ENCODE results near the gene ZMYND11.
"Not testable (repeated sequence)": the region's sequence is repeated elsewhere in the genome, so short reads cannot be mapped to it uniquely, and the experiment has no call there.

The ZMYND11 gene

GRCh38 chr10:288316-289200, 153.3 kb downstream of the ZMYND11 start:
- DNase-seq = no peak

- no peak for DNase-seq
Measured at GRCh38 chr10:289581-289980, 154.3 kb downstream of the ZMYND11 start.

- no peak for DNase-seq
Measured at GRCh38 chr10:290026-290725, 154.9 kb downstream of the ZMYND11 start.

- DNase-seq = no peak
Measured at GRCh38 chr10:293636-294035, 158.4 kb downstream of the ZMYND11 start.

GRCh38 chr10:297567-297966, 162.3 kb downstream of the ZMYND11 start:
- no peak for DNase-seq

GRCh38 chr10:298033-298432, 162.8 kb downstream of the ZMYND11 start:
- no peak for DNase-seq

- no peak for DNase-seq
Measured at GRCh38 chr10:299512-299911, 164.3 kb downstream of the ZMYND11 start.

GRCh38 chr10:299969-300368, 164.7 kb downstream of the ZMYND11 start:
- no peak for DNase-seq

- DNase-seq = not testable (repeated sequence)
Measured at GRCh38 chr10:300580-300979, 165.3 kb downstream of the ZMYND11 start.

- DNase-seq = no peak
Measured at GRCh38 chr10:301536-301935, 166.3 kb downstream of the ZMYND11 start.
